Measurements from ENCODE around the gene PCYT2.

The PCYT2 gene

DNA sequence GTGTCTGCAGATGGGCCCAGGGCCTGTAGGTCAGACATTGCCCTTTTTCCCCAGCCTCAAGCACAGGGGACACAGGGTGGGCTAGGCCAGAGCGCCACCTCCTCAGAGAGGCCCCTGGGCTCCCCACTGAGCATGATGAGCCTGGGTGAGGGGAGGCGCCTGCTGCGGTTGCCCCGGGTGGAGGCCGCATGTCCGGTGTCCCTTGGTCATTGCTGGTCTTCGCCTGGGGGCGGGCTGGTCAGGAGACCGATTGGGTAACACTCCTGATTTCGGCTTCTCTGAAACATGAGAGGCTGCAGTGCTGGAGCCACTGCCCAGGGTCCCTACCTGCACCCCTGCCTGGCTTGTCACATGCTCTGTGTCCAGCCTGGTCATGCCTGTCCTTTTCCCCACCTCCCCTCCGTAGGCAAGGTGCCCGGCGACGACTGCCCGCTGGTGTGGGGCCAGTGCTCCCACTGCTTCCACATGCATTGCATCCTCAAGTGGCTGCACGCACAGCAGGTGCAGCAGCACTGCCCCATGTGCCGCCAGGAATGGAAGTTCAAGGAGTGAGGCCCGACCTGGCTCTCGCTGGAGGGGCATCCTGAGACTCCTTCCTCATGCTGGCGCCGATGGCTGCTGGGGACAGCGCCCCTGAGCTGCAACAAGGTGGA, 11.6 kb downstream of the PCYT2 start:
- DNase-seq, result no peak

DNA sequence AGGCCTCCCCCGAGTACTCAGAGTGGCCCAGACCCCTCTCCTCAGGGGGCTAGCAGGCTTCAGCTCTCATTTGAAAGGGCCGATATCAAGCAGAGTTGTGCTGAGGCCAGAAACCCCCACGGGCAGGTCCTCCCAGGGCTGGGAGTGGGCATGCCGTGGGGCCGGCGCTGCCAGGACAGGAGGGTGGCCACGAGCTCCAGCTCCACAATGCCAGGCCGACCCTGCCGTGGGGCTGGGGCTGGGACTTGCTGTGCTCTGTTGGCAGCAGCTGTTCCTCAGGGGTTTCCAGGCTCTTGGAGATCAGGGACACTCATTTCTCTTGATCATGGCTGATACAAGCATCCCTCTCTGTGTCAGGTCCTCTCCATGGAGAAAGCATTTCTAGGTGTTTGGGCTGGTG, 12.3 kb downstream of the PCYT2 start:
- DNase-seq, result no peak

DNA sequence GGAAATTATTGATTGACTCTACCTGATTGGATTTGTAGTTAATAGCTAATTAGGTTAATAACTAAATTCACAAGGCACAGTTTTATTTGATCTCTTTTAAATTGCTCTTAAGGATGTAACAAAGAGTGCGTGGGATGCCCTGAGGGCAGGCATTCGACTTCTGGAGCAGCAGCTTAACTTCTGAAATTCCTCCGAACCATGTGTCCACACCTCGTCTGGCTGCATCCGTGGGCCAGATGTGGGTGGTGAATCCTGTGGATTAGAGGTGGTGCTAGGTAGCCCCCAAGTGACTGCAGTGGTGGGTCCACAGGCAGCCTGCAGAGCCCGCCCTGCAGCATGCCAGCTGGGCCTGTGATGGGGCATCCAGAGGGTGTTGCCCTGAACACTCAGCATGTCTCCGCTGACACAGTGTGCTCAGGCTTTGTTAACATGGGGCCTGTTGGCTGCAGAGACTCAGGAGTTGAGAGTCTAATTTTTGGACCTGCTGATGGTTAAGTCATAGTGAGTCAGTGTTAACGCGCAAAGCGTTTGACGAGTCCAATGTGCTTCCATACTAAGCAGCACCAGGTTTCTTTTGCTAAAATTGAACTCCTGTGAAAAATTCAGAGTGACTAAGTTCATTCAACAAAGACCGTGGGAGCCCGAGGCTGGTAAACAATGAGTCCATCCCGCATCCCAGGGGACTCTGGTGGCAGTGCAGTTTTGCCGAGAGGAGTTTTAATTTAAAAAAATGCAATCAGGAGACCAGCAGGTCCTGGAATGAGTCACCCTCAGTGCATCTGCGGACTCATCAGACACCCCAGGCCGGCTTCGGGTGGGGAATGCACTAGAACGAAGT, 13.0 kb downstream of the PCYT2 start:
- no peak for DNase-seq

- no peak for DNase-seq
Measured at GRCh38 chr17:81895400-81895799, 15.8 kb downstream of the PCYT2 start.

DNA sequence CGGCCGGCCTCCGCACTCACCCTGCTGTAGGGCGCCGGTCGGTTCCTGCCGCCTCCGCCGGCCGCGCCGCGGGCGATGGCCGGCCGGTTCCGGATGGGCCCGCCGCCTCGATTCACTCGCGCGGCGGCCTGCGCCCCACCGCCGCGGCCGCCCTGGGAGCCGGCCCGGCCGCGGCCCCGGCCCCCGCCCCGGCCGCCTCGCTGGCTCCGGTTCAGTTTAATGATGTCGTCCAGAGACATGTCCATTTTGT, 20.0 kb downstream of the PCYT2 start:
- DNase-seq, result no peak

- no peak for DNase-seq
Measured at GRCh38 chr17:81890447-81891302, 20.5 kb downstream of the PCYT2 start.

DNA sequence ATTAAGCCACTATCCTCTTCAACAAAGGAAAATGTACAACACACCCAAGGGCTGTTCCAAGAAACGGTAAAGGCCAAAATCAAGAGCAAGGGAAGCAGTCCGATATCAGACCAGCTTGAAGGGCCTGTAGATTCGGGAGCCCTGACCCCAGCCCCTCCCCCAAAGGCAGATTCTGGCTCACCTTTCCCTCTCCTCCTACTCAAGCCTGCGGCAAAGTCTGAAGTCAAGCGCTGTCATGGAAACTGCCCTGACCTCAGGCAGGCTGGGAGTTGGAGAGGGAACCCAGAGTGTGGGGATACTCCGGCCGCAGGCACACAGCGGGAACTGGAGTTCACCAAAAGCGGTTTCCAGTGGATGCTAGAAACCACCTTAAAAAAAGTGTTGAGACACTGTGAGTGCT, 21.6 kb downstream of the PCYT2 start:
- no peak for DNase-seq

GRCh38 chr17:81888988-81889595, 22.1 kb downstream of the PCYT2 start:
- DNase-seq, result no peak

DNA sequence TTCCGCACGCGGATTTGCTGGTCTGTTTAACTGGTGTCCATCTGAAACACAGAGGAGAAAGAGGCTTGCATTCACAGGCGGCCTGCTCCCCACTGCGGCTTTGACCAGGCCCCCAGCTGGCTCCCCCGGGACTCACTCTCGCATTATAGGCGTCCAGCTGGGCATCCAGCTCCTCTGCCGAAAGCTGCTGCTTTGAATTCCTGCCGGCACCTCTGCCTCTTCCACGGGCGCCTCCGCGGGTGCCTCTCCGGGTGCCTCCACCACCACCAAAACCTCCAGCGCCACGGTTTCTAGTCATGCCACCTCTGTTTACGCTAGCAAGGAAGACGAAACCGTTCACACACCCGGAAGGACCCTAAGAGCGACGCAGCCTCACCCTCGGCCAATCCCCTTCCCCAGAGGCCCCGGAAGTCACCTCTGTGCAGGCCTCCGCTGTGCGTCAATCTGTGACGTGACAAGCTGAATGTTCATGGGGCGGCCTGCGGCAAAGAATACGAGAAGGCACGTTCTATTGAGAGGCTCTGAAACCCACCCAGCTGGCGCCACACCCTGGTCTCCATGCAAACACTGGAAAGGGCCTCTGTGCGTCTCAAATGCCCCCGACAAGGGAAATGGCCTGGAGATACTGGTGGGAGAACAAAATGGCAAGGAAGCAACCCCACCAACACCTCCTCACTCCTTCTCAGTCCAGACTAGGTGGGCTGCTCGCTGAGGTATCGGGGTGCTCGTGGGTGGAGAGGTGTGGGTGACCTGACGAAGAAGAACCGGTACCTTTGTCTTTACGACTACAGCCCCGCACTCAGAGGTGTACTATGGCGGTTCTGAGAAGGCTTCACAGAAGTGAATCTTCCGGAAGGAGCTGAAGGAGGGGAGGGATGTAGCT, 22.9 kb downstream of the PCYT2 start:
- no peak for DNase-seq

DNA sequence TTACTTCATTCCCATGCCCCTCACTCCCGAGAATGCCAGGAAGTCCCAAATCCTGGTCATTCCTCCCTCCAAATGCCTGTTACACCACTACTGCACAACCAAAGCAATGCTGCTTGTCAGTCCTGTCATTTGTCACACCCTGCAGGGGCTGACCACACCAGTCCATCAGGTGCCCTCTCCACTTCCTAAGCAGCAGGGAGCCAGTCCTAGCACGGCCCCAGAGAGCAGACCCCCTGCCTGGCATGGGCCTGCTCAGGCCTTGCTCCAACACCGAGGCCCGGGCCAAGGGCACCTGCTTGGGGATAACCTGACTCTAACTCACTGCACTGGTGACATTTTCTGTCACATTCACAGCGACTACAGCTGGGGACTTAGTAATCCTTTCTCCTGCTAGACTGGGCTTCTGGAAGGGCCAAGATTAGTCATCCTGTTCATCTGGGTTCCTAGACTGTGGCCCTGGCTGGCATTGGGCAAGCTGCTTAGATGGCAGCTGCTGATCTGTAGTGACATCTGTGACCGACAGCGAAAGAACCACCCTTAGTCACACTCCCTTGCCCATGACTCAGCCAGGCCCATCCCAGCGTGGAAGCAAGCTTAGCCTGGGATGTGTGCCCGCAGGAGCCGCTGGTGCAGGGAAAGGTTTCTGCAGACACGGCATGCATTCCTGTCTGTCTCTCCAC, 25.2 kb downstream of the PCYT2 start:
- DNase-seq, result no peak

DNA sequence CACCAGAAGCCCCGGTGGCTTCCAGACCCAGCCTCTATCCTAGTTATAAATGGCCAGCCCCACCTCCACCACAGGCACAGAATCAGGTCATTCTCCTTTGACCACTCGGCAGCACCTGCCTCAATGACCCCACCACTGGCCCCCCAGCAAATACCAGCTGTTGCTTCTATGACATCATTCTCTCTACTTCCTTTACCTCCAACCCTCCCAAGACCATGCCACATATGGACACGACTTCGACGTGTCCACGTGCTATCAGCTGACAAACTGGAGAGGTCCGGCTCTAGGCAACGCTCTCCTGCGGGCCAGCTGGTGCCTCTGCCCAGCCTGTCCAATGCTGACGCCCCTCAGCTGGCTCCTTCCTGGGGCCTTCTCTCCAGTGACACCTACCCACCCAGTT, 25.7 kb downstream of the PCYT2 start:
- DNase-seq, result no peak

DNA sequence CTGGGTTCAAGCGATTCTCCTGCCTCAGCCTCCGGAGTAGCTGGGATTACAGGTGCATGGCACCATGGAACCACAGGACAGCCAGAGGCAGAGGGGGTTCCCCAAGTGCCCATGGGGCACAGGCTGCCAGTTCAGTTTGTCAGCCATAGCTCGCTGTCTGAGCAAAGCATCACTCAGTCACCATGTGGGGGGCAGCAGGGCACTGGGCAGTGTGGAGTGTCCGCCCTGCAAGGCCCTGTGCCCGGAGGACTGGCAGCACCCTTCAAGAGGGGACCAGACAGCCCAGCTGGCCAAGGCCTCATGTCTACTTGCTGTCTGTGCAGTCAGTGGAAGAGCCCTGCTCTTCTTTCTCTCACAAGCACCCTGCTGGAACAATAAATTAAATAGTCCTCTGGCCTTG, 26.2 kb downstream of the PCYT2 start:
- DNase-seq, result no peak

GRCh38 chr17:81884520-81884919, 26.7 kb downstream of the PCYT2 start:
- DNase-seq, result no peak

- DNase-seq, result no peak
Measured at GRCh38 chr17:81879121-81879520, 32.1 kb downstream of the PCYT2 start.

DNA sequence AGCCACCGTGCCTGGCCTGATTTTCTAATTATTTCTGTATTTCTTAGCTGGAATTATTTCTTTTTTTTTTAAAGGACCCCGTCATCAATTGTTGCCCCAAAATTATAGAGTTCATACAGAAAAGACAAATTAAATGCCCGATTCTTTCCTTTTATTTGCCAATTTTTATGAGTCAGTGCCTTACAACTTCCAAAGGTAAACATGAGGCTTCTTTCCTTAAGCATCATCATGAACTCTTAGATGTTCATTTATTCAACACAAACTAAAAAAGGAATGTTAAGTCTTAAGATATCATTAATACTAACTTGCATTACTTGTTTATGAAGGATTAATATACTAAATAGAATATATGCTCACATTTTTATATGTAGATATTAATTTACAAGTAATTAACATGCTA, 32.9 kb downstream of the PCYT2 start:
- no peak for DNase-seq

GRCh38 chr17:81877569-81877968, 33.6 kb downstream of the PCYT2 start:
- no peak for DNase-seq

DNA sequence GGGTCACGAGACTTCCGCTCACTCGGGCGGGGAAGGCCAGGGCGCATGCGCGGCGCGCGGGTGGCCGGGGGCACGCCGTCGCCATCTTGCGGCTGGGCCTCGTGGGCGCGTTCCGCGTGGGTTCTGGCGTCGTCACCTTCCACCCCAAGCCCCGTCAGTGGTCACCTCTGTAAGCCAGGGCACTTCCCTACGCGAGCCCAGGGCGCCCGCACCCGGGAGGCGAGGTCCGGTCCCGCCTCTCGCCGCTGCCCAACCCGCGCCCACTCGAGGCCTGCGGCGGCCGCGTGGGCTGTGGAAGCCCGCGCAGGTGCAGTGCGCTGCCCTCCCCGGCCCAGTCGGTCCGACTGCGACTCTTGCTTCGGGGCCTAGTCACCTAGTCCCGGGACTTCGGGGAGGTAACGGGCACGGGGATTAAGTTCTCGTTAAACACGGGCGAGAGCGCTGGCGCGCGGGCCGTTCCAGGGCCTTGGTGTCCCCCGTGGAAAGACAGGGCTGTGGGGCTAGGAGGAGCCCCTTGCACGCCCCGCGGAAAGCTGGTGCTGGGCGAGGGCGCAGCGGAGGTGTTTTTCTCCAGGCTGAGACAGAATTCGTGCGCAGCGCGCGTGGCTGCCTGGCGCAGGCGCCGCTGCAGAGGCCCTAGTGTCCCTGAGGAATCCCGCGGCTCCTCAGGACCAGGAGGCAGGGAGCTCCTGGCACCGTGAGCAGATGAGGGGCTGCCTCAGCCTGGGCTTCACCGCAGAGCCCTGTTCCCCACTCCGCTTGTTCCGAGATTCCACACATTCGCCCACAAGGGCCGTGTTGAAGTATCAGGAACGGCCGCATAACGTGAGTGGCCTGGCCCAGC, 39.6 kb downstream of the PCYT2 start:
- DNase-seq, result no peak

DNA sequence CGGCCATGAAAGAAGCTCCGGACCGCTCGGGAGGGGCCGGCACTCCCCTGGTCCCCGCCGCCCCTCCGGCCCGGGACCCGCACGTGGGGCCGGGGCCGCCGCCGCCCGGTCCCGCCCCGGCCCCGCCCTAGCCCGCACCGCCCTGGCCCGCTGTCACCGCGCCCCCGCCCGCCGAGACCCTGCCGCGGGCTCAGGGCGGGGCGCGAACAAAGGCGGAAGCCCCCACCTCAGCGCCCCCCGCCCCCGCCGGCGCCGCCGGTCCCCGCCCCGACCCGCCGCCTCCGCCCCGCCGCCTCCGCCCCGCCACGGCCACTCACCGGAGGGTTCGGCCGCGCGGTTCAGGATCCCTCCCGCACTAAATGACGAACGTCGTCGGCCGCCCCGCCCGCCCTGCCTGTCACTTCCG, 40.2 kb downstream of the PCYT2 start, which contains the start of gene ARHGDIA:
TSS of gene ARHGDIA (minus strand) at position 357 of the 406 bp plus-strand sequence. CDS start 1,407 bp downstream, outside the sequence.
- DNase-seq, result no peak

GRCh38 chr17:81870131-81870980, 40.8 kb downstream of the PCYT2 start:
- no peak for DNase-seq
